Thoracic aorta (tissue), 2 donors: Measurements from ENCODE around the gene CLDND2. TPM values are rescaled to one million over a fixed set of nuclear protein-coding genes. Genes with fewer than 3 reads are reported as not detected.
A peak's percentile ranks its signal among the peaks of the same experiment; 100 is the strongest.

Experiments used
- ATAC-seq: fragments of 150-250 bp; one replicate; pipeline ENCODE4 v1.8.0; 2017; ENCODE audit warnings: low read depth; ENCODE audit not compliant: insufficient number of reproducible peaks, low FRiP score
- DNase-seq: peaks from one replicate; pipeline ENCODE4 v3.0.0-alpha.2; 2020; ENCODE audit warnings: low spot score
- H3K27ac ChIP-seq, 2 donors: fragments of 200-600 bp; sonication (generic); 1 replicate in 1 of 2; 2 replicates in 1 of 2; pipeline ENCODE4 v1.5.1; 2016; ENCODE audit warnings: mild to moderate bottlenecking in 2 of 2, moderate library complexity in 2 of 2
- H3K27me3 ChIP-seq: fragments of 200-600 bp; sonication (generic); replicated peaks from 2 replicates; pipeline ENCODE4 v1.6.0; 2016; ENCODE audit warnings: mild to moderate bottlenecking; ENCODE audit not compliant: insufficient read depth
- H3K36me3 ChIP-seq: fragments of 200-600 bp; sonication (generic); one replicate; pipeline ENCODE4 v1.5.1; 2016
- H3K4me1 ChIP-seq, 2 donors: fragments of 200-600 bp; sonication (generic); 1 replicate in 1 of 2; 2 replicates in 1 of 2; pipeline versions ENCODE4 v1.5.1 to v1.6.0; 2016; ENCODE audit warnings: low read depth in 2 of 2, mild to moderate bottlenecking in 1 of 2; ENCODE audit not compliant: control insufficient read depth in 1 of 2
- H3K4me3 ChIP-seq: fragments of 200-600 bp; sonication (generic); 2 replicates; pipeline ENCODE4 v1.5.1; 2016; ENCODE audit warnings: mild to moderate bottlenecking
- H3K9me3 ChIP-seq: fragments of 200-600 bp; sonication (generic); 2 replicates; pipeline ENCODE4 v1.5.1; 2016
- total RNA-seq, 2 donors: library from RNA; depleted of rRNA; stranded (reverse); fragments of >200 nt; gene quantifications; one replicate each; pipeline versions ENCODE4 v1.1.0 to v1.2.3, GENCODE V29; 2016
- TF ChIP-seq, protein P1 (sequence below): fragments of 200-600 bp; sonication (generic); IDR thresholded peaks from one replicate; pipeline ENCODE4 v1.5.1; 2019; ENCODE audit warnings: antibody characterized with exemption

The CLDND2 gene
- total RNA-seq, 2 donors from 2014 or later: not detected

DNA sequence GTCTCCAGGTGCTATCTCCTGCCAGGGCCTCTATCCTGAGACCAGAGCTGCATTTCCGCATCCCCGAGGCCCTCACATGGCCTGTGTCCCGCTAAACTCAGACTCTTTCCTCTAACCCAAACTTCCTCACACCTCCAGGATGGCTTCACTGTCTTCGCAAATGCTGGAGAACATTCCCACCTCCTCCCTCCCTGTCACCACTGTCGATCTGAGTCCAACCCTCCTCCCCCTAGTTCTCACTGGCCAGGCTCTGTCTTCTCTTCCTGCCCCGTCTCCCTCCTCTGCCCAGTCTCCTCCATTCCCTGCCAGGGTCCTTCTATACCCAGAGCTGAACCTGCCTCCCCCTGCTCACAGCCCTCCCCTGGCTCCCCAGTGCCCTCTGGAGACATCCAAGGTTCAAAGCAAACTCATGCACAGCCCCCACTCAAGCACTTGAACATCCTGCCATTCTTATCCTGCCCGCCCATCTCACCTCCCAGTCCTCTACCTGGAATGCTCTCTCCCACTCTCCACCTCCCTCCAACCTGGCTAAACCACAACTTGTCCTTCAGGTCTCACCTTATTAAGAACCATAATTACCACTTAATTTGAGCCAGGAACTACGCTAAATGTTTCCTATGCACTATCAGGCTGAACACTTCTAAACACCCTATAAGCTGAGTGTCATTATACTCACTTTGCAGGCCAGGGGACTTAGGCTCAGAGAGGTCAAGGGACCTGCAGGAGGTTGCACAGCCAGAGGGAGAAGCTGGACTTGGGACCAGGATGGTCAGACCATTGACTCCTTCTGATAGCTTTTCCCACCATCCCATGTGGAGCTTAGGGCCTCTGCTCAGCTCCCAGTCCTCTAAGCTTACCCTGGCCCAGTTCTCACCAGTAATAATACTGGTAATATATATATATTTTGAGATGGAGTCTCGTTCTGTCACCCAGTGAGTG, 25.9 kb downstream of the CLDND2 start:
- Histone ChIP-seq H3K9me3 (no peaks in the 10 kb centered on the region), H3K27me3 (no peaks in the 10 kb centered on the region), H3K4me1 (peaks cover 0 to 18% of the 10 kb centered on the region in 2 donors), H3K4me3 (no peak overlapping the region), H3K27ac (no peak overlapping the region), H3K36me3 (peaks cover 6% of the 10 kb centered on the region)
- DNase-seq (no peak), ATAC-seq (no peak)
- TF ChIP-seq, protein P1, sequence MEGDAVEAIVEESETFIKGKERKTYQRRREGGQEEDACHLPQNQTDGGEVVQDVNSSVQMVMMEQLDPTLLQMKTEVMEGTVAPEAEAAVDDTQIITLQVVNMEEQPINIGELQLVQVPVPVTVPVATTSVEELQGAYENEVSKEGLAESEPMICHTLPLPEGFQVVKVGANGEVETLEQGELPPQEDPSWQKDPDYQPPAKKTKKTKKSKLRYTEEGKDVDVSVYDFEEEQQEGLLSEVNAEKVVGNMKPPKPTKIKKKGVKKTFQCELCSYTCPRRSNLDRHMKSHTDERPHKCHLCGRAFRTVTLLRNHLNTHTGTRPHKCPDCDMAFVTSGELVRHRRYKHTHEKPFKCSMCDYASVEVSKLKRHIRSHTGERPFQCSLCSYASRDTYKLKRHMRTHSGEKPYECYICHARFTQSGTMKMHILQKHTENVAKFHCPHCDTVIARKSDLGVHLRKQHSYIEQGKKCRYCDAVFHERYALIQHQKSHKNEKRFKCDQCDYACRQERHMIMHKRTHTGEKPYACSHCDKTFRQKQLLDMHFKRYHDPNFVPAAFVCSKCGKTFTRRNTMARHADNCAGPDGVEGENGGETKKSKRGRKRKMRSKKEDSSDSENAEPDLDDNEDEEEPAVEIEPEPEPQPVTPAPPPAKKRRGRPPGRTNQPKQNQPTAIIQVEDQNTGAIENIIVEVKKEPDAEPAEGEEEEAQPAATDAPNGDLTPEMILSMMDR: no peak

DNA sequence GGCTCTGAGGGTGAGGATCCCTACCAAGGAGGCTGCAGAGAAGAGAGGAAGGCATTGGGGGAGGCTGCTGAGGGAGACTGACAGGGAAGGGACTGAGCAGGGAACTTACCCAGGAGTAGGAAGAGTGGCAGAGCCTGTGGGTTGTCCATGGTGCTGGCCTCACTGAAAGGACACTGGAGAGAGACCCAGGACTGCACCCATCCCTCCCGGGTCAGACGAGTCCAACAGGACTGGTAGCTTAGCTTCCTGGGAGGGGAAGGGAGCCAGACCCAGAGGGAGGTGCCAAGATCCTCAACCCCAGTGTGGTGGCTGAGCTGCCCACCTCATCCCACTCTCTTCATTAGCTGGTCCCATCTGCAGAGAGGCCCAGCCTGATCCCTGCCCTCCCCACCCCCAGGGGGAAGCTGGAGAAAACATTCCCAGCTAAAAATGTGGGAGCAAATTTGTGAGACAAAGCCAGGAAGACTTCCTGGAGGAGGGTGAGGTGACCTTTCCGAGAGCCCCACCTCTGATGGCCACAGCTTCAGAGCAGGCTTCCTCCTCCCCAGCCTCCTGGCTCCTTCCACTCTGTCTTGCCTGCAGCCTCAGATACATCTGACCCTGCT, 26.7 kb downstream of the CLDND2 start, which contains the start of gene VSIG10L:
TSS of gene VSIG10L (minus strand) at position 164 of the 605 bp plus-strand sequence. CDS start at position 149, 15 bp downstream.
- Histone ChIP-seq H3K36me3 (peaks cover 6% of the 10 kb centered on the region), H3K4me3 (no peak within 1 kb of the TSS), H3K27ac (peak within 1 kb of the TSS; percentile 78 to 83), H3K9me3 (no peaks in the 10 kb centered on the region), H3K4me1 (peaks cover 0 to 18% of the 10 kb centered on the region in 2 donors), H3K27me3 (no peaks in the 10 kb centered on the region)
- ATAC-seq (no peak), DNase-seq (no peak)
- TF ChIP-seq, protein P1: no peak

DNA sequence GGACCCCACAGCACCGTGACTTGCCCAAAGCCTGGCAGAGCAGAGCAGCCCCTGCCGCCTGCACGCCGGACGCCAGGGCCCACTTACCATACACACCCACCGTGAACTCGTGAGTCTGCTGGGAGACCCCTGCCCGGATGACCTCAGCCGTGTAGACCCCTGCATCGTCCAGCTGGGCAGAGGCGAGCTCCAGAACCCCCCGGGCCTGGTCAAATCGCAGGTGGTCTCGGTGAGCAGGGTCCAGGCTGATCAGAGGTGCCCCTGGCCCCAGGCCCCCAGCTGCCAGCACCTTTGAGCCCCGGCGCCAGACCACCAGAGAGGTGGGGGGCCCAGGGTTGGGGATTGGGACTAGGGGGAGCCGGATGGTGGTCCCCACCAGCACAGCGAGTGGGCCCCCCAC, 27.7 kb downstream of the CLDND2 start:
- H3K36me3 ChIP-seq: peaks cover 6% of the 10 kb centered on the region
- no peak overlapping the region for H3K4me3 ChIP-seq
- H3K27ac ChIP-seq: peak overlapping the region; percentile 78 to 83
- DNase-seq (no peak), ATAC-seq (no peak)
- H3K27me3 ChIP-seq: no peaks in the 10 kb centered on the region
- TF ChIP-seq, protein P1: no peak
- H3K9me3 ChIP-seq: no peaks in the 10 kb centered on the region
- H3K4me1 ChIP-seq: peaks cover 0 to 18% of the 10 kb centered on the region in 2 donors

DNA sequence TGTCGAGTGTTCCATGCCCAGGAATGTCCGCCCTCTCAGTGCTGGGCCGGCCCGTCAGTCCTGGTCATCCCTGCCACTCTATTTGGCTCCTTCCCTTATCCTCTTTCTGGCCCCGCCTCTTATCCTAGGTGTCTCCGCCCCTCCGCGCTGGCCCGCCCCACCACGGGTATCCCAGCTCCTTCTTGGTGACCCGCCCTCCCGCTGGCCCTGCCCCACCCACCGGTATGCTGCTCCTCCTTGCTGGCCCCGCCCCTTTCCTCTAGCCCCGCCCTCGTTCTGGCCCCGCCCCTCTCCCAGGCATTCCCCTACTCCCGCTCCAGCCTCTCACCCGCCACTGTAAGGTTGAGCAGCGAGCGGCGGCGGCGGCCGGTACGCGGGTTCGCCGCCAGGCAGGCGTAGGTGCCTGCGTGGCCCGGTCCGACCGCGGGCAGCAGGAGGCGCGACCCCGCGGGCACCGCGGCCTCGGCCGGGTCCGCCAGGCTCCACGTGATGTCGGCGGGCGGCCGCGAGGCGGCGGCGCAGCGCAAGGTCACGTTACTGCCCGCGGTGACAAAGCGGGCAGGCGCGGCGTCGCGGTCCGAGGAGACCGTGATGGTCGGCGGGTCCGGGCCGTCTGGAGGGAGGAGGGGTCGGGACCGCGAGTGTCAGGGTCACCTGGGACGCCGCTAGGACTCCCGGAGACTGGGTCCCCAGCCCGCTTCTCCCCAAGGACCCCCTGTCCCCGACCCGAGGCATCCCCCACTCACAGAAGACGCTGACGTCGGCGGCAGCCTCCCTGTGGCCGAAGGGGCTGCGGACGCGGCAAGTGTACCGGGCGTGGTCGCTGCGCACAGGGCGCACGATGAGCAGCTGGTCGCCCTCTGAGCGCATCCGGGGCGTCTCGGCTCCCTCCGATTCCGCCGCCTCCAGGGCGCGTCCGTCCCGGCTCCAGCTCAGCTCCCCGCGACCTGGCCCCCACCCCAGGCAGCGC, 28.8 kb downstream of the CLDND2 start:
- peak; percentile 90 for ATAC-seq
- TF ChIP-seq, protein P1: peak; percentile 24
- peaks cover 0 to 18% of the 10 kb centered on the region in 2 donors for H3K4me1 ChIP-seq
- H3K9me3 ChIP-seq: no peaks in the 10 kb centered on the region
- no peaks in the 10 kb centered on the region for H3K27me3 ChIP-seq
- peak overlapping the region; percentile 76 for H3K4me3 ChIP-seq
- H3K27ac ChIP-seq: peak overlapping the region; percentile 78 to 83
- H3K36me3 ChIP-seq: peaks cover under 1% of the 10 kb centered on the region
- peak; percentile 99 for DNase-seq
